NCI-H748 (cell line): ENCODE results near the gene QRFPR.
"Not testable (repeated sequence)": the region's sequence is repeated elsewhere in the genome, so short reads cannot be mapped to it uniquely, and the experiment has no call there.

Source experiments
- DNase-seq: peaks from one replicate; lab custom pipeline; 2025; ENCODE audit not compliant: unreplicated experiment; lab: John Stamatoyannopoulos, UW

Gene QRFPR

DNA sequence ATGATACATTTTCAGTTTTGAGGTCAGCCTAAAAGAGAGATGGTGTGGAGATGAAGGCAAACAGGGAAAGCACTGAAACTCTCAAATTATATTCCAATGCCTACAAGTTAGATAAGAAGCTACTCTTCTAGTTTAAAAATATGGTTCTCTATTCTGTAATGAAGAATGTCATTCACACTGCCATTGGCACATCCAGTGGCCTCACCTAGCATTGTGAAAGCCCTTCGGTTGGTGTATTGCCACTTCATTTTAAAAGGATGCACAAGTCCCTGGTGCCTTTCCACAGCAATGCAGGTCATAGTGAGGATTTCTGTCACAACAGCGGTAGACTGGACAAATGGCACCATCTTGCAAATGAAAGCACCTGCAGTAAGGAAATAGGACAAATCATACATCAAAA lies 40.6 kb downstream of the QRFPR start:
- DNase-seq, result no peak

DNA sequence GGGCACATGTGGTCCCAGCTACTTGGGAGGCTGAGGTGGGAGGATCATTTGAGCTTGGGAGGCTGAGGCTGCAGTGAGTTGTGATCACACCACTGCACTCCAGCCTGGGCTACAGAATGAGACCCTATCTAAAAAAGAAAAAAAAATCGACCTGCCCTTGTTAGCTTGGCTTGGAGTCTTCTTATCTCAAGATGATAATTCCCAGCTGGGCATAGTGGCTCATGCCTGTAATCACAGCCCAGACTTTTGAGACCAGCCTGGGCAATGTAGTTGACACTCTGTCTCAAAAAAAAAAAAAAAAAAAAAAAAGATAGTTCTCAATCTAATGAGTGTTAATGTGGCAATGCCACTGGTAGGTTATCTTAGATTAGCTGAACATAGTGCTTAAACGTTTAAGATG lies 41.0 kb downstream of the QRFPR start:
- DNase-seq, result no peak

DNA sequence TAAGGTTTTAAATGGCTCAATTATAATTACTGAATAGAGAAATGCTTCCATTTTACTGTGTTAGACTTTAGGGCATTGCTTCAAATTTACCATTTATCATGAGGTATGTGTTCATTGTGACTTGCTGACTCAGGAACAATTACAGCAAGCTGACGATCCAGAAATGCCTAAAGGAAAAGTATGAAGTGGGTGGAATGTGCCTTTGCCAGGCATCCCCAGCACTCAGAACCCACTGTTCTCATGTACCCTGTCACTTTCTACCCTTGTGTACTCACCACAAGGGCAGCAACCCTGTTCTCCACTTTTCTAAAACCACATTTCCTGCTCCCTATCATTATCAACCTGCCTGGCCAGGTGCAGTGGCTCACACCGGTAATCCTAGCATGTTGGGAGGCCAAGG lies 41.5 kb downstream of the QRFPR start:
- DNase-seq, result no peak

DNA sequence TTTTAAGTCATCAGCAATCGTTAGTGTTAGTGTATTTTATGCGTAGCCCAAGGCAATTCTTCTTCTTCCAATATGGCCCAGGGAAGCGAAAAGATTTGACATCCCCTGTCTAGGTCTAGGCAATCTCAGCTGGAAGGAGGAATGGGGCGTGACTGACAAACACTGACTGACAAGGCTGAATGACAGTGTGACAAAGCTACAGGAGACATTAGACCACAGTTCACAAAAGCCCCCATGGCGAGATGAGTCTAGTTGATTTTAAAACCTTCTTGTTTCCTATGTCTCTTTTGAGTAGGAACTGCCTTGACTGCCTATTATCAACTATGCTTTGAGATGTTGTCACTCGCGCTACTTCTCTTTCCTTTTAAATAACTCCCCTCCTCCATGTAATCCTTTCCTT lies 42.3 kb downstream of the QRFPR start:
- DNase-seq, result no peak

DNA sequence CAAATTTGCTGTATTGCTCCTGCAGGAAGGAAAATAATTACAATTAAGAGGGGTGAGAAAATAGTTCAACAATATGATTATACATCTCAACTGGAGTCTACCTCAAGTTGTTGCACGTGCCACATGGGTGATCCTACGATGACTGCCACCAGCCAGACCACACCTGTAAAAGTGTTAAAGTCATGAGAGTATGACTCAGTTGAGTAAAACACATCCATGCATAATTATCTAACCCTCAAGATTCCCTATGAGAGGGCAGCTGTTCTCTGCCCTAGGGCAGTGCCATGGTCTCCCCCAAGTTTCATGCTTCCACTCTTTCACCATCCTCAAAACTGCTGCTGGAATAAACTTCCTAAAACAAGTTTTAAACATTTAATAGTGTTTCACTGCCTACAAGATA lies 44.1 kb downstream of the QRFPR start:
- DNase-seq, result no peak

DNA sequence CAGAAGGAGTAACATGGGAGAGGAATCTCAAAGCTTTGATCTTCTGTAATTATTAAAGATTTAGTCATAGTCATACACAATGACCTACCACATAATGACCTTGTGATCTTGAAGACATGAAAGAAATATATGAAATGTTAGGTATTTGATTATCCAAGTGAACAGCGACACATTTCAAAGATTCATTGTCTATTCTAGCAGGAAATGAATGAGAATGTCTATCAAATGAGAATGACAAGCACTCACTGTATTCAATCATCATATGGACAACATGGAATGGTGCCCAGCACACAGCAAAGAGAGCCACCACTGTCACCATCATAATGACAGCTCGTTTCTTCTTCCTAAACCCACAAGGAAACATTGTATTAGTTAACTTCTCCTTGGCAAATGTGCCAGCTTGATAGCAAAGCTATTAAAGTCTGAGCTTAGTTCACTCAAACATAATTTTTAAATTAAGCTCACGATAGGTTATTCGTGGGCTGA lies 50.6 kb downstream of the QRFPR start:
- DNase-seq, result no peak

DNA sequence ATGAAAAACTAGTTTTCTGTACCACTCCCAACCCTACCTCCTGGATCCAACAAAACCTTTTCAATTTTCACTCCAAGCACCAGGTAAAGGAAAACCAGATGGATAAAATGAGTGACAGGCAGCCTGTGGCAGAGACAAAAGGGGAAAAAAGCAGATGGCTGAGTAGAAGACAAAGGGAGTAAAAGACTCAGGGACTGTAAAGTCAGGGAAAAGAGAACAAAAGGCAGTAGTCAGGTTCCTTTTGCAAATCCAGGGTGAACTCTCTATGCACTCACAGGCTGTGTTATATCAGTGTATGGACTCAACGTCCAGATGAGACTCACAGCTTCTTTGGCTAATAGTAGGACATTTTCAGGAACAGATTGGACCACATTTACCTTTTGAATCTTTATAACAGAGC lies 54.2 kb downstream of the QRFPR start:
- peak; percentile 12 for DNase-seq

DNA sequence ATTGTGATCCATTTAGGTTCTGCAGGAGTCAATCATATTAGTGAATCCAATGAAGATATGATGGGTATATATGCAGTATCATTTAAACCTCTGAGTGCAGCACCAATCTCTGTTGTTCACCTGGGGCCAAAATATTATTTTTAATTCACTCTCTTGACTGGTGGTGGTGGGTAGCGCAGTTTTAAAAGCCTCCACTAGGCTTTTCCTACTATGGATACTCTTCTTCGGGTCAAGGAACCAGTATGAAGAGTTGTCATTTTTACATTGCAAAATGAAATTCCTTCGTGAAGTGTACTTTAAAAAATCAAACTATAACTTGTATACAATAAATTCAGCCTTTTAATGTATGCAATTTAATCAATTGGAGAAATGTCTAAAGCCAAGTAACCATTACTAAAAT lies 56.5 kb downstream of the QRFPR start:
- no peak for DNase-seq

DNA sequence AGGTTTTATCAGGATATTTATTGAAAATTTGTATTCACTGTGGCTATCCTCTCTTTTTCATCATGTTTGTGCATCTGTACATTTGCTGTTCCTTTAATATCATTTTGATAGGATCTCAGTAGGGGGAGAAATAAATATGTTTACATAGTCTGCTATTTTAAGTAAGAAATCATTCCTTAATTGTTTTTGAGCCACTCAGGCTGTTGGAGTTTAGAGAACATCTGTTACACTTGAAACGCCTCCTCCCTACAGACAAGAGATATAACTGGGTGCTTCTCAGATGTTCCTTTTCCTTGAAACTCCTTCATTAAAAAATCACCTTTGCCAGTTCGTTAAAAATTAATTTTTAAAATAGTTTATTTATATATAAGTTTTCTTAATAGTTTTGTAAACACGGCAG lies 59.4 kb downstream of the QRFPR start:
- peak; percentile 16 for DNase-seq

DNA sequence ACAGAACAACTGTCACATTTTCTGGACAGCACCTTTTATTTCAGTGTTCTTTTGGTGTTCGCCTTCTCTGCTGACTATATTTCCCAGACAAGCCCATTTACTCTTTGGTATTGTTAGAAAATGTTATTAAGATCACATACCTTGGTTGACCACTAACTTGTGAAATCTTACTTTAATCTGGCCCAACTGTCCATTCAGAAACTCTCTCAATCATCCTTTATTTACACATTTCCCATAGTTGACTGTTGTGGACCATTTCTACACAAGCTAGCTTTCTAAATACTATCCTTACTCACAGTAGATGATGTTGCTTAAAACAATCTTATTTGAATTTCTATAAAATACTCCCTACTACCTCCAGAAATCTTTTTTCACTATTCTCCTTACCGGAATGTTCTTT lies 64.7 kb downstream of the QRFPR start:
- DNase-seq, result no peak

DNA sequence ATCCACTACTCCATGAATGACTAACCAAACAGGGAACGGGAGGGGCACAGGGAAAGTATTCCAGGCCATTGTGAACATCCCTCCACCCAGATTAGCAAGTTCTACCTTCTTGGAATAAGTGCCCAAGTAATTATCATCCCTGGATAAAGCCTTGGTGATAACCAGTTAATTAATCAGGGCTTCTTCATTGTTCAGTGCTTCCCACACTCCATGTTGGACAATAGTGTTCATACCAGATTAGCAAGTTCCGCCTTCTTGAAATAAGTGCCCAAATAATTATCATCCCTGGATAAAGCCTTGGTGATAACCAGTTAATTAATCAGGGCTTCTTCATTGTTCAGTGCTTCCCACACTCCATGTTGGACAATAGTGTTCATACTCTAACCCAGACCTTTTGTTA lies 67.4 kb downstream of the QRFPR start:
- DNase-seq, result not testable (repeated sequence)

DNA sequence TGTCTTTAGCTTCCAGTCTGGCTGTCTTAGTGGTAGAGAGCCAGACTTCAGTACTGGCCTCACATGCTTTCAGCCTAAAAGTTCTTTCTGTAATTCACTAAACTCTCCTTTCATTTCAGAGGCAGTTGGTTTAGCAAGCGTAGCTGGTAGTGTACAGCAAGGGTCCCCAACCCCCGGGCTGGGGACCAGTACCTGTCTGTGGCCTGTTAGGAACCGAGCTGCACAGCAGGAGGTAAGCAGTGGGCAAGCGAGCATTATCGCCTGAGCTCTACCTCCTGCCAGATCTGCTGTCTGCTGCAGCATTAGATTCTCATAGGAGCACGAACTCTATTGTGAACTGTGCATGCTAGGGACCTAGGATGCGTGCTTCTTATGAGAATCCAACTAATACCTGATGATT lies 72.0 kb downstream of the QRFPR start:
- DNase-seq, result no peak

DNA sequence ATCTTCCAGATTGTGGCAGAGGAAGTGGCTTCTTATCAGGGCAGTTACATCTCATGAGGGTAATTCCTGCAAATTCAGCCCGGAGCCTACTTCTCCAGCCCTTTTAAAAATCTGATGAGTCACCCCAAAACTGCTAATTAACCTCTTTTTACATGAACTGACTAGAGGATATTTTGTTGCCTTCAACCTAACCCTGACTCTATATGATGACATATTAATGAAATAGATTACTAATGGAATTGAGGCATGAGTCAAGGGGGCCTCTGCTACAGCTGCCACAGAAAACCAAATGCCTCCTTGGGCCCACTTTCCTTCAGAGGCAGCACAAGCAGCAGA lies 72.5 kb downstream of the QRFPR start:
- DNase-seq, result no peak

DNA sequence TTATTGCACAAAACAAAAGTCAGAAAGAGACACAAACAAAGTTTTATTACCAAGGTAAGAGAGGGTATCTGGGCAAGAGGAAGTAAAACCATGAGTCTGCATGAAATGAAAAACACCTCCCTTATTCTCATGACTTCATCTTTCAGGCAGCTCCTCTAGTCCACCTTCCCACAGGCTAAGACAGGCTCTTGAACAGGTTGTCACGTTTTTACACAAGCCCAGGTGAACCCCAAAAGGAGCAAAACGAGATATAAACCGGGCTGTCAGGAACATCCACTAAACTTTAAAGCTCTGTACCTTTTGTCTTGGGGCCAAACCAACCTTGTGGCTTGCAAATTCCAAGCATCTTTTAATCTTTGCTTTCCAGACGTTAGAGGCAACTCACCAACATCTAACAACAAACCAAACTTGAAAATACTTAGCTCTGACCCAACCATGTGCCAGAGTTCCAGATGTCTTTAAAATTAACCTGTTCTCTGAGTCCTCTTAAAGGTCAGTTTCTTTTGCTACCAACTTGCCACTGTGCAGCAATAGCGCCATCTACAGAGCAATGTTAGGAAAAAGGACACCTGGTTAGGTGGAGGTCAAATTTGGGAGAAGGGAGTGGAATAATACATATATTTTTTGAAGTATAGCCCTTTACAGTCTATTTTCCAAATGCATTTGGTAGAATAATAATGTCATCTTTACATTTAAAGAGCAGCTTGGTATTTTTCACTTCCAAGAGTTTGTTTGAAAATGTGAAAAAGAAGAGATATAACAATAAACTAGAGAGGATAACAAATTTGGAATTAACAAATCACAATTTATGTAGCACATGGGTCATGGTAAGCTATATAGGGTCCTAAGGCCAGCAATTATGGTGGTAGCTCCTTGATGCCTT lies 73.1 kb downstream of the QRFPR start:
- DNase-seq, result peak; percentile 46

DNA sequence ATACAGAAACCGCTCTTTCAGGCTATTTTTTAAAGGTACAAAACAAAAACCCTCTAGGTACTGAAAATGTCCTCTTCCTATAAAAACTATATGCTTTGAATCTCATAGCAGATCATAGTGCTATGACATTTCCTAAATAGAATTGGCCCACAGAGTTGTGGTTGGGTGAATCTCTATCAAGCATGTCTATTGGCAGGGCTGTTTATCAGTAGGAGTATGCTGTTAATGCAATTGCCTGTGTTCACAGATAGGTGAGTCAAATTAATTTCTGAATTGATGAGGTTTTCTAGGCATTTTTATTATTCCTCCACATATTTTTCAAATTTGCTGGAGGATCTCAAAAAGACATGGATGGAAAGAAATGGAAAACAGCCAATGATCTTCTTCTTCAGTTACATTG lies 73.9 kb downstream of the QRFPR start:
- no peak for DNase-seq

DNA sequence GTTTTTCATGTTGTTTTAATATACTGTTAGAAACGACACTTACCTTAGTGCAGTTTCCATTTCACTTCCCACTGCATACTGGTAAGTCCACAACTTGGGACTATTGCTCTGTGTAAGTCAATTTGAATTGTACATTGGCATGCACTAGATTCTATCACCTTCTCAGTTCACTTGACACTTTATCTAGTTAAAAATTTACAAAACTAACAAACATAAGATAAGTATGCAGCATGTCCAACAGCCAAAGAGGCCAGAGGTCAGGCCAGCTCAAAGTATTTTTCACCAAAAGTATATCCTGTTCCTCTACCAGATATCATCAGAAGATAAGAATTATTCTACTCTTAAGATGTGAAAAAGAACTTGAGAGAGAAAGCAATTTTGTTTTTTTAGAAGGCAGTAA lies 75.9 kb downstream of the QRFPR start:
- DNase-seq, result no peak

DNA sequence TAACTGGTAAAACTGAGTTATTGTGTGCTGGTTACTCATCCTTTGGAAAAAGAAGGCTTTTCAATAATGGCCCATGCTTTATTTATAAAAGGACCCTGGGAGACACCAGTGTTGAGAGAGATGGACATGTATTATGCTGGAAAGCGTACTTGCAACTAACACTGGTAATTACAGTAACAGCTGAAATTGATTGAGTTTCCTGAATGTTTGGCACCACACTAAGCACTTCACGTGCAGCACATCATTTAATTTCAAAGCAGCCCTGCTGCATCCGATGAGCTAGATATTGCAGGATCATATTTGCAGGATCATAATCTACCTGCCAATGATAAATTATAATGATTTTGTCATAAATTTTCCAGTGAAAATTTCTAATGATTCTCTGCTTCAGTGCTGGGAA lies 81.5 kb downstream of the QRFPR start:
- peak; percentile 21 for DNase-seq

DNA sequence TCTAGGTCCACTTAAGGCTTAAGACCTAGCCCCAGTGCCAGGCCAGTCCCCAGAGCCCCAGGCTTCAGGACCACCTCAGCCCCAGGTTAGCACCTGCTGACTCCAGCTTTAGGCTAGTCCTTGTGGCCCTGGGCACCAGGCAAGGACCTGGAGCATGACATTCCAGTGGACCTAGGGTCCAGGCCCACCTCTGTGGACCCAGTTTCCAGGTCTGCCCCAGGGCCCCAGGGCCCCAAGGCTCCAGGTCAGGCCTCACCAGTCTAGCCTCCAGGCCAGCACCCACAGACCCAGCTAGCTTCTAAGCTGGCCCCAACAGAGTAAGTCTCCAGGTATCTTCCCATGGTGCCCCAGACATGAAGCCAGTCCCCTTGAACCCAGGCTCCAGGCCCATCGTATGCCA lies 97.5 kb downstream of the QRFPR start:
- DNase-seq, result no peak

DNA sequence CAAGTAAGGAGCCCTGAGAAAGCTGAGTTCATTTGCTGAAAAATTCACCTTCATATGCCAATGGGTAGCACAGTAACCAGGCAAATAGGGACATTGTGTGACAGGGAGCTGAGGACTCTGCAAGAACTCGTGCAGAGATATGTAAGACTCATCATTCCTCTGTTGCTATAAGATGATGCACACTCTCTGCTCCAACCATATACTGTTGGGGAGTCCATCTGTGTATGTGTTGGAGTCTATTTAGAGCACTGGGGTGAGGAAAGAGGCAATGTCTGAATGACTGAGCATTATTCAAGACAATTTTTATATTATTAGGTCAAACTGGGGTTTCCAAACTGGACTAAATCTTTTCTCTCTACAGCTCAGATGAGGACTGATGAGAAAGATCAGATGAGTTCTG lies 100.4 kb downstream of the QRFPR start:
- no peak for DNase-seq

DNA sequence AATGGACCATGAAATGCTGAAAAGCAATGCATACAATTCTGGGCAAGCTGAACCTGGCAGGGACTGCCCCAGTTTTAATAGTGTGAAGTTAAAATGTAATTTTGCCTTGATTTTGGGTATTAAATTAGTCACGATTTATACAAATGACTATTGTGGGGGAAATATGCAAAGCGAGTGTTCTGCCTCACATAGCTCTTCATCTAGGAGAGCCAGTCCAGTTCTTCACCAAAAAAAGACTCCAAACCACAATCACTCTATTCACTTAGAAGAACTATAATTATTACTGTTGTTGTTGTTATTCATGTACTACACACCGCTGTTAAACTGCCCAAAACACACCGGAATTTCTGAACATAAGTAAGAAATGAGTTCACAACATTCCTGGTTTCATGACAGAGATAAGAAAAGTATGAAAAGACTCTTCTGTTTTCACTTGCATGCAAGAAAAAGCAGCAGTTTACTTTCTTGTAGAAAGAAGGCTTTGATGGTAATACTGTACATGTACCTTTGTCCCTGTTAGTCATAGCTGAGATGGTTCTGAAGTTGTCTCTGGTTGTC lies 101.9 kb downstream of the QRFPR start:
- no peak for DNase-seq
